IMR-90 (cell line): Measurements from ENCODE around the gene MOG. TPM values are rescaled to one million over a fixed set of nuclear protein-coding genes. Genes with fewer than 3 reads are reported as not detected.

Experiments
- ATAC-seq: fragments of 200-7000 bp; cut with Tn5 transposase; 2 replicates; pipeline ENCODE4 v1.9.1; 2020; ENCODE audit warnings: low read depth, mild to moderate bottlenecking, moderate library complexity
- BruUV-seq: library from RNA; stranded (reverse); fragments of 400-500 nt; replicated peaks from 2 replicates; lab custom pipeline; 2021; lab: Mats Ljungman, UMichigan
- CTCF ChIA-PET: fragments of 300-600 bp; formaldehyde crosslinking; extraction: SDS; loops from one replicate; lab custom pipeline; 2021; ENCODE audit warnings: antibody characterized with exemption; lab: Yijun Ruan, JAX
- POLR2A ChIA-PET: fragments of 300-600 bp; sonication (Branson Sonifier 250); formaldehyde crosslinking; loops from one replicate; lab custom pipeline; 2022; ENCODE audit warnings: antibody characterized with exemption; ENCODE audit not compliant: unreplicated experiment; lab: Charles Lee
- DNase-seq: peaks from one replicate; pipeline ENCODE4 v3.0.0; 2013
- H2AFZ ChIP-seq: replicated peaks from 2 replicates; pipeline ENCODE3; 2013; ENCODE audit warnings: low read length, mild to moderate bottlenecking; ENCODE audit not compliant: poor library complexity
- H2AK5ac ChIP-seq: 2 replicates; pipeline ENCODE4 v1.6.1; 2013; ENCODE audit warnings: low read depth, low read length, inconsistent platforms
- H2AK9ac ChIP-seq: replicated peaks from 2 replicates; pipeline ENCODE3; 2013; ENCODE audit warnings: mild to moderate bottlenecking, low read depth, low read length, moderate library complexity; ENCODE audit not compliant: poor library complexity
- H2BK120ac ChIP-seq: 2 replicates; pipeline ENCODE4 v1.6.1; 2013; ENCODE audit warnings: low read depth, low read length, inconsistent platforms
- H2BK15ac ChIP-seq: 3 replicates; pipeline ENCODE4 v1.6.1; 2013; ENCODE audit warnings: low read depth, low read length, inconsistent platforms
- H2BK20ac ChIP-seq: 2 replicates; pipeline ENCODE4 v1.6.1; 2013; ENCODE audit warnings: low read depth, mild to moderate bottlenecking, inconsistent platforms, low read length, moderate library complexity
- H2BK5ac ChIP-seq: 2 replicates; pipeline ENCODE4 v1.6.1; 2013; ENCODE audit warnings: mild to moderate bottlenecking, low read depth, low read length, inconsistent platforms; ENCODE audit not compliant: poor library complexity, severe bottlenecking
- H3K14ac ChIP-seq: replicated peaks from 2 replicates; pipeline ENCODE4 v1.6.1; 2013; ENCODE audit warnings: low read depth, low read length, inconsistent platforms
- H3K18ac ChIP-seq: 2 replicates; pipeline ENCODE4 v1.6.1; 2013; ENCODE audit warnings: low read depth, low read length, control low read depth
- H3K23ac ChIP-seq: 2 replicates; pipeline ENCODE4 v1.6.1; 2013; ENCODE audit warnings: low read depth, low read length, inconsistent platforms
- H3K27ac ChIP-seq: 2 replicates; pipeline ENCODE4 v1.5.1; 2013; ENCODE audit warnings: mild to moderate bottlenecking, control low read depth, low read length; ENCODE audit not compliant: insufficient read depth
- H3K27me3 ChIP-seq: 2 replicates; pipeline ENCODE4 v1.6.1; 2013; ENCODE audit warnings: low read length; ENCODE audit not compliant: control insufficient read depth, insufficient read depth
- H3K36me3 ChIP-seq: 2 replicates; pipeline ENCODE4 v1.6.1; 2013; ENCODE audit warnings: low read length, mixed read lengths; ENCODE audit not compliant: control insufficient read depth, insufficient read depth
- H3K4ac ChIP-seq: 2 replicates; pipeline ENCODE4 v1.6.1; 2013; ENCODE audit warnings: low read depth, low read length, inconsistent platforms
- H3K4me1 ChIP-seq: 2 replicates; pipeline ENCODE4 v1.6.1; 2013; ENCODE audit warnings: low read length, mixed read lengths; ENCODE audit not compliant: control insufficient read depth, insufficient read depth
- H3K4me2 ChIP-seq: 2 replicates; pipeline ENCODE4 v1.6.1; 2013; ENCODE audit warnings: low read depth, mild to moderate bottlenecking, control low read depth, low read length, moderate library complexity
- H3K4me3 ChIP-seq: 2 replicates; pipeline ENCODE4 v1.5.1; 2013; ENCODE audit warnings: low read depth, mild to moderate bottlenecking, control low read depth, low read length, moderate library complexity; ENCODE audit not compliant: insufficient read depth
- H3K56ac ChIP-seq: 2 replicates; pipeline ENCODE4 v1.6.1; 2013; ENCODE audit warnings: low read length, inconsistent platforms; ENCODE audit not compliant: insufficient read depth; ENCODE audit errors: extremely low read depth
- H3K79me1 ChIP-seq, 2 experiments: 2 replicates each; pipeline ENCODE4 v1.6.1; 2013; ENCODE audit warnings: low read length in 2 of 2, inconsistent platforms in 1 of 2, low read depth in 1 of 2
- H3K9ac ChIP-seq: 2 replicates; pipeline ENCODE4 v1.6.1; 2013; ENCODE audit warnings: low read depth, low read length, control low read depth
- H3K9me1 ChIP-seq: 2 replicates; pipeline ENCODE4 v1.6.1; 2013; ENCODE audit warnings: low read length, inconsistent platforms; ENCODE audit not compliant: insufficient read depth
- H3K9me3 ChIP-seq: 2 replicates; pipeline ENCODE4 v1.6.1; 2013; ENCODE audit warnings: low read length; ENCODE audit not compliant: control insufficient read depth, insufficient read depth
- H4K20me1 ChIP-seq: 2 replicates; pipeline ENCODE4 v1.6.1; 2013; ENCODE audit warnings: low read length, inconsistent platforms; ENCODE audit not compliant: insufficient read depth
- H4K5ac ChIP-seq: 2 replicates; pipeline ENCODE4 v1.6.1; 2013; ENCODE audit warnings: mild to moderate bottlenecking, low read depth, low read length, control low read depth
- H4K8ac ChIP-seq, 2 experiments: 2 replicates each; pipeline ENCODE4 v1.6.1; 2013; ENCODE audit warnings: low read depth in 2 of 2, low read length in 2 of 2, control low read depth in 1 of 2, inconsistent platforms in 1 of 2
- H4K91ac ChIP-seq: 2 replicates; pipeline ENCODE4 v1.6.1; 2013; ENCODE audit warnings: low read depth, low read length, inconsistent platforms; ENCODE audit not compliant: insufficient read depth
- CEBPB ChIP-seq: IDR thresholded peaks from 2 replicates; pipeline ENCODE4 v1.6.1; 2012; ENCODE audit warnings: low read depth, low read length, improper control_type of control experiment
- CHD1 ChIP-seq: IDR thresholded peaks from 2 replicates; pipeline ENCODE4 v1.6.1; 2012; ENCODE audit warnings: low read depth, low read length, improper control_type of control experiment
- CTCF ChIP-seq: conservative IDR thresholded peaks from 2 replicates; pipeline ENCODE4 v1.5.1; 2012; ENCODE audit warnings: mild to moderate bottlenecking, low read depth, low read length, improper control_type of control experiment
- FOS ChIP-seq: fragments of 150-350 bp; IDR thresholded peaks from 2 replicates; pipeline ENCODE4 v1.6.1; 2016; ENCODE audit warnings: low read depth, low read length
- MAFK ChIP-seq: IDR thresholded peaks from 2 replicates; pipeline ENCODE4 v1.6.1; 2012; ENCODE audit warnings: low read depth, low read length, improper control_type of control experiment
- MAZ ChIP-seq: IDR thresholded peaks from 2 replicates; pipeline ENCODE4 v1.6.1; 2012; ENCODE audit warnings: low read depth, mild to moderate bottlenecking, low read length, improper control_type of control experiment, moderate library complexity, borderline replicate concordance
- MXI1 ChIP-seq: IDR thresholded peaks from 2 replicates; pipeline ENCODE4 v1.6.1; 2012; ENCODE audit warnings: low read depth, mild to moderate bottlenecking, low read length, moderate library complexity, borderline replicate concordance
- NFE2L2 ChIP-seq: fragments of 150-350 bp; IDR thresholded peaks from 2 replicates; pipeline ENCODE4 v1.6.1; 2016; ENCODE audit warnings: low read depth, mild to moderate bottlenecking, low read length
- RCOR1 ChIP-seq: IDR thresholded peaks from 2 replicates; pipeline ENCODE4 v1.6.1; 2012; ENCODE audit warnings: mild to moderate bottlenecking, low read length, improper control_type of control experiment; ENCODE audit not compliant: insufficient replicate concordance
- USF2 ChIP-seq: fragments of 150-350 bp; IDR thresholded peaks from 2 replicates; pipeline ENCODE4 v1.6.1; 2017; ENCODE audit warnings: mild to moderate bottlenecking, antibody characterized with exemption, low read length, low read depth
- WGBS, 2 experiments: methylation state at CpG; one replicate each; pipeline versions ENCODE4 v1.1.5 to v1.1.7; 2013; ENCODE audit warnings: missing lambda C conversion rate in 2 of 2; ENCODE audit not compliant: insufficient read length in 1 of 2; ENCODE audit errors: extremely low coverage in 2 of 2; 5-methylcytosine and 5-hydroxymethylcytosine counted together
- dilution Hi-C: fragments of 300-500 bp; cut with HindIII; formaldehyde crosslinking; loops from one replicate; pipeline ENCODE4 v1.14.3; 2018; ENCODE audit warnings: low sequenced_read_pairs; ENCODE audit not compliant: unreplicated experiment
- in situ Hi-C: fragments of 300-500 bp; cut with MboI; formaldehyde crosslinking; loops from 3 replicates; pipeline ENCODE4 v1.14.3; 2019; ENCODE audit warnings: low sequenced_read_pairs, inconsistent platforms, mixed read lengths
- intact Hi-C: fragments of 100-400 bp; cut with micrococcal nuclease; formaldehyde crosslinking; loops from 2 replicates; pipeline ENCODE4 v1.10.0; 2022
- polyA plus RNA-seq, 3 experiments: library from polyadenylated mRNA; depleted of rRNA; stranded (reverse); fragments of >200 nt; gene quantifications; 2 replicates each; pipeline ENCODE4 v1.2.3, GENCODE V29; 2012; ENCODE audit warnings: low replicate concordance in 1 of 3
- total RNA-seq: library from RNA; depleted of rRNA; stranded (reverse); fragments of >200 nt; gene quantifications from 2 replicates; pipeline ENCODE4 v1.2.3, GENCODE V29; 2012

The MOG gene
- total and polyA plus RNA-seq, 2 of the 4 experiments (the other 2 are of a cell fraction): not detected

GRCh38 chr6:29667158-29667557 is 10.3 kb downstream of the MOG start:
- in situ Hi-C loops: no loop called here
- no peak overlapping the region for H2BK5ac ChIP-seq
- intact Hi-C loops: no loop called here
- H3K9me1 ChIP-seq: no peaks in the 10 kb centered on the region
- H3K23ac ChIP-seq: no peak overlapping the region
- no peak overlapping the region for H3K4me3 ChIP-seq
- H4K20me1 ChIP-seq: no peaks in the 10 kb centered on the region
- POLR2A ChIA-PET: no interaction called here
- WGBS, 2 experiments: no CpG with 5 or more reads among the region's 5 CpGs
- no peak overlapping the region for H4K91ac ChIP-seq
- H3K4me2 ChIP-seq: no peak overlapping the region
- no peak overlapping the region for H3K56ac ChIP-seq
- H3K18ac ChIP-seq: no peak overlapping the region
- H2BK15ac ChIP-seq: no peak overlapping the region
- no peak overlapping the region for H4K8ac ChIP-seq
- dilution Hi-C loops: no loop called here
- H3K9ac ChIP-seq: no peak overlapping the region
- no peaks in the 10 kb centered on the region for H3K9me3 ChIP-seq
- no peak overlapping the region for H2AK5ac ChIP-seq
- H4K5ac ChIP-seq: no peak overlapping the region
- H3K14ac ChIP-seq: no peak overlapping the region
- peak; percentile 27; the same call in 1 of the 2 replicates for ATAC-seq
- no peak overlapping the region for H2AFZ ChIP-seq
- H2AK9ac ChIP-seq: no peak overlapping the region
- peaks cover 2% of the 10 kb centered on the region; the same call in 1 of the 2 replicates for H3K27me3 ChIP-seq
- CTCF ChIA-PET: interaction anchor here (0.6 to 4.1 kb wide), 3 partner anchors 13 to 816 kb away, joined by 3 to 33 read pairs (median 28); no protein-coding TSS in a partner anchor
- H3K27ac ChIP-seq: no peak overlapping the region
- no peaks in the 10 kb centered on the region for H3K4me1 ChIP-seq
- H2BK20ac ChIP-seq: no peak overlapping the region
- no peak overlapping the region for H3K4ac ChIP-seq
- no peaks in the 10 kb centered on the region for H3K79me1 ChIP-seq
- TF ChIP-seq CHD1: no peak
- TF ChIP-seq CEBPB: no peak
- TF ChIP-seq FOS: no peak
- TF ChIP-seq USF2: no peak
- no peak for TF ChIP-seq MXI1
- no peak for TF ChIP-seq MAFK
- no peak for TF ChIP-seq CTCF
- no peak for TF ChIP-seq MAZ
- TF ChIP-seq RCOR1: no peak
- no peak for TF ChIP-seq NFE2L2
- H3K36me3 ChIP-seq: no peaks in the 10 kb centered on the region
- no peak overlapping the region for H2BK120ac ChIP-seq
- BruUV-seq: no TSS peak
- no peak for DNase-seq
